Endodermal cell (in vitro differentiated cells): ENCODE data around the gene SERINC2. TPM values are rescaled to one million over a fixed set of nuclear protein-coding genes. Genes with fewer than 3 reads are reported as not detected.

ENCODE experiments used
- DNase-seq: peaks from one replicate; pipeline ENCODE4 v3.0.0-alpha.2; 2017
- H3K27ac ChIP-seq: 2 replicates; pipeline ENCODE4 v1.5.1; 2013; ENCODE audit warnings: mild to moderate bottlenecking, low read depth, low read length, moderate library complexity
- H3K27me3 ChIP-seq: 2 replicates; pipeline ENCODE4 v1.6.1; 2013; ENCODE audit warnings: mild to moderate bottlenecking, low read length, moderate library complexity; ENCODE audit not compliant: insufficient read depth, control insufficient read depth, poor library complexity, severe bottlenecking
- H3K36me3 ChIP-seq: 2 replicates; pipeline ENCODE4 v1.7.0; 2013; ENCODE audit warnings: mild to moderate bottlenecking, low read length, moderate library complexity; ENCODE audit not compliant: control insufficient read depth, insufficient read depth
- H3K4me1 ChIP-seq: one replicate; pipeline ENCODE4 v1.7.0; 2013; ENCODE audit warnings: low read length; ENCODE audit not compliant: control insufficient read depth, insufficient read depth
- H3K4me3 ChIP-seq: 2 replicates; pipeline ENCODE4 v1.5.1; 2013; ENCODE audit warnings: mild to moderate bottlenecking, low read length, moderate library complexity
- H3K9ac ChIP-seq: 2 replicates; pipeline ENCODE4 v1.6.1; 2013; ENCODE audit warnings: mild to moderate bottlenecking, low read length, moderate library complexity; ENCODE audit not compliant: poor library complexity, severe bottlenecking; ENCODE audit errors: extremely low read depth
- H3K9me3 ChIP-seq: 2 replicates; pipeline ENCODE4 v1.6.1; 2013; ENCODE audit warnings: mild to moderate bottlenecking, low read length, moderate library complexity; ENCODE audit not compliant: control insufficient read depth
- H3K27ac Mint-ChIP-seq: 2 replicates; pipeline ENCODE4 v1.8.0; 2020; ENCODE audit warnings: mixed read lengths
- H3K27me3 Mint-ChIP-seq: 2 replicates; pipeline ENCODE4 v1.8.0; 2021; ENCODE audit warnings: mild to moderate bottlenecking, mixed read lengths; ENCODE audit not compliant: insufficient read depth
- H3K36me3 Mint-ChIP-seq: 2 replicates; pipeline ENCODE4 v1.8.0; 2020; ENCODE audit warnings: low read depth, mixed read lengths
- H3K4me1 Mint-ChIP-seq: 2 replicates; pipeline ENCODE4 v1.8.0; 2020; ENCODE audit warnings: mixed read lengths
- H3K4me3 Mint-ChIP-seq: 2 replicates; pipeline ENCODE4 v1.8.0; 2020; ENCODE audit warnings: mild to moderate bottlenecking, moderate library complexity, mixed read lengths
- H3K9me3 Mint-ChIP-seq: 2 replicates; pipeline ENCODE4 v1.8.0; 2020; ENCODE audit warnings: mild to moderate bottlenecking, mixed read lengths
- WGBS, 2 experiments: methylation state at CpG; one replicate each; pipeline versions ENCODE4 v1.1.5 to v1.1.7; 2013; ENCODE audit warnings: missing lambda C conversion rate in 2 of 2, mixed read lengths in 1 of 2; ENCODE audit not compliant: insufficient coverage in 1 of 2, insufficient read length in 1 of 2; 5-methylcytosine and 5-hydroxymethylcytosine counted together
- total RNA-seq, 2 donors: library from RNA; stranded (reverse); fragmentation: NEBNext Ultra II Directional in 1 of 2; extraction: Animal tissue kit (Norgen Biotek cat#: 25700) in 1 of 2; gene quantifications; 2 replicates in 1 of 2; 3 replicates in 1 of 2; pipeline ENCODE4 v1.2.1, GENCODE V29; 2021
- TF ChIP-seq, protein P1 (sequence below): fragments of 200-600 bp; sonication (generic); conservative IDR thresholded peaks from 2 replicates; pipeline ENCODE4 v1.5.0; 2021; ENCODE audit warnings: antibody characterized with exemption, mild to moderate bottlenecking

SERINC2 gene
- total RNA-seq, 2 donors from 2014 or later: 25.9 to 35.1 TPM

DNA sequence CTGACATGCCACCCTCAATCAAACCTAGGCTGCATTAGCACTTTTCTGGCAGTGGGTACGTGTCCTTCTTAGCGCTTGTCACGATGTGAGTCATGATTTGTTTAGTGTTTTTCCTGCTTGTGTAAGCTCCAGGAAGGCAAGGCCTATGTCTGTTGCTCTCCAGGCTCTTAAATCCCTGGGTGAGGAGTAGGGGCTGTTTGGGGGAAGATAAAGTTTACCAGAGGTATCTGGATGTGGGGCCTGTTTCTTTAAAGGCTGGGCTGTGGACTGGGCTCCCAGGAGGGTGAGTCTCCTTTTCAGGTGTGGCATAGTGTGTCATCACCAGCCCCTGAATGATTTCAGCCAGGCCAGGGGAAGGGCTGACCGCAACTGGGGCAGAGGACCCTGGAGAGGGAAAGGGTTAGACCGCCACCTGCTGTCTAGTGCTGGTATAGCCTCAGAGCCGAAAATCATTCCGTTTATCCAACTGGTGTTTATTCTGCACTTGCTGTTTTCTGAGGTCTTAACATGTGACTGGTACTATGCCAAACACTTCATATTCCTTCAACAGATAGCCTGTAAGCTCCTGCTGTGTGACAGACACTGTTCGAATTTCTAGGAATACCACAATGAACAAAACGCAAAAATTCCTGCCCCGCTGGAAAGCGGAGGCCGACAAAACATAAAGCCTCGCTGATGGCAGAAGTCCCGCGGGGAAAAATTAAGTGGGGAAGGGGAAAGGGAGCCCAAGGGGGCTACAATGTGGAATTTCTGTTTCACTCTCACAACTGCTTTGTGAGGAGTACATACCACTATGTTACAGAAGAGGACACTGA, 9.7 kb downstream of the SERINC2 start:
- WGBS, 2 experiments: 56 to 61% methylated on average over 14 to 15 of the region's 15 CpGs

GRCh38 chr1:31423418-31423947, 10.5 kb downstream of the SERINC2 start:
- no peaks in the 10 kb centered on the region for H3K4me1 Mint-ChIP-seq

More for the DNA sequence above, 9.7 kb downstream of the SERINC2 start:
- Mint-ChIP-seq H3K4me1 (no peaks in the 10 kb centered on the region), H3K4me3 (no peak overlapping the region), H3K27me3 (no peaks in the 10 kb centered on the region), H3K27ac (peak overlapping the region; percentile 29), H3K36me3 (peaks cover 7% of the 10 kb centered on the region), H3K9me3 (no peaks in the 10 kb centered on the region)
- Histone ChIP-seq H3K36me3 (no peaks in the 10 kb centered on the region), H3K27me3 (no peaks in the 10 kb centered on the region), H3K4me3 (no peak overlapping the region), H3K9me3 (no peaks in the 10 kb centered on the region), H3K9ac (no peak overlapping the region), H3K27ac (no peak overlapping the region), H3K4me1 (no peaks in the 10 kb centered on the region)
- TF ChIP-seq, protein P1, sequence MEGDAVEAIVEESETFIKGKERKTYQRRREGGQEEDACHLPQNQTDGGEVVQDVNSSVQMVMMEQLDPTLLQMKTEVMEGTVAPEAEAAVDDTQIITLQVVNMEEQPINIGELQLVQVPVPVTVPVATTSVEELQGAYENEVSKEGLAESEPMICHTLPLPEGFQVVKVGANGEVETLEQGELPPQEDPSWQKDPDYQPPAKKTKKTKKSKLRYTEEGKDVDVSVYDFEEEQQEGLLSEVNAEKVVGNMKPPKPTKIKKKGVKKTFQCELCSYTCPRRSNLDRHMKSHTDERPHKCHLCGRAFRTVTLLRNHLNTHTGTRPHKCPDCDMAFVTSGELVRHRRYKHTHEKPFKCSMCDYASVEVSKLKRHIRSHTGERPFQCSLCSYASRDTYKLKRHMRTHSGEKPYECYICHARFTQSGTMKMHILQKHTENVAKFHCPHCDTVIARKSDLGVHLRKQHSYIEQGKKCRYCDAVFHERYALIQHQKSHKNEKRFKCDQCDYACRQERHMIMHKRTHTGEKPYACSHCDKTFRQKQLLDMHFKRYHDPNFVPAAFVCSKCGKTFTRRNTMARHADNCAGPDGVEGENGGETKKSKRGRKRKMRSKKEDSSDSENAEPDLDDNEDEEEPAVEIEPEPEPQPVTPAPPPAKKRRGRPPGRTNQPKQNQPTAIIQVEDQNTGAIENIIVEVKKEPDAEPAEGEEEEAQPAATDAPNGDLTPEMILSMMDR: peak; percentile 93
- peak; percentile 92 for DNase-seq

DNA sequence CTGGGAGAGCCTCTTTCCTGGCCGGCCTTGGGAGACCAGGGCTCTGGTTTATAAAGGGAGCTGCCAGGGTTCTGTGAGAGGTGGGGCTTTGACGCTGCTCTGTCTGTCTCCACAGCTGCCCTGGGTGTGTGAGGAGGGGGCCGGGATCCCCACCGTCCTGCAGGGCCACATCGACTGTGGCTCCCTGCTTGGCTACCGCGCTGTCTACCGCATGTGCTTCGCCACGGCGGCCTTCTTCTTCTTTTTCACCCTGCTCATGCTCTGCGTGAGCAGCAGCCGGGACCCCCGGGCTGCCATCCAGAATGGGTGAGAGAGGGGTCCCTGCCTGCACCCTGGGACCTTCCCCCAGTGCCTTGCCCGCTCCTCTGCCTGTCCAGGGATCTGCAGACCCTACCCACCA, 11.6 kb downstream of the SERINC2 start:
- H3K27me3 Mint-ChIP-seq: no peaks in the 10 kb centered on the region
- Histone ChIP-seq H3K27me3 (no peaks in the 10 kb centered on the region), H3K9me3 (no peaks in the 10 kb centered on the region), H3K9ac (no peak overlapping the region), H3K27ac (no peak overlapping the region), H3K4me1 (no peaks in the 10 kb centered on the region), H3K4me3 (no peak overlapping the region), H3K36me3 (no peaks in the 10 kb centered on the region)
- H3K9me3 Mint-ChIP-seq: no peaks in the 10 kb centered on the region
- H3K4me3 Mint-ChIP-seq: no peak overlapping the region
- 89 to 100% methylated on average over 1 to 15 of the region's 15 CpGs for WGBS, 2 experiments
- TF ChIP-seq, protein P1: no peak
- no peaks in the 10 kb centered on the region for H3K4me1 Mint-ChIP-seq
- no peak for DNase-seq
- H3K27ac Mint-ChIP-seq: no peak overlapping the region
- H3K36me3 Mint-ChIP-seq: peaks cover 18% of the 10 kb centered on the region

More at GRCh38 chr1:31423418-31423947, 10.5 kb downstream of the SERINC2 start:
- Histone ChIP-seq H3K27ac (no peak overlapping the region), H3K4me1 (no peaks in the 10 kb centered on the region), H3K27me3 (no peaks in the 10 kb centered on the region), H3K9me3 (no peaks in the 10 kb centered on the region), H3K9ac (no peak overlapping the region), H3K36me3 (no peaks in the 10 kb centered on the region), H3K4me3 (no peak overlapping the region)
- WGBS, 2 experiments: 92 to 100% methylated on average over 4 to 23 of the region's 23 CpGs
- Mint-ChIP-seq H3K4me3 (no peak overlapping the region), H3K36me3 (peaks cover 11% of the 10 kb centered on the region), H3K27ac (no peak overlapping the region), H3K27me3 (no peaks in the 10 kb centered on the region), H3K9me3 (no peaks in the 10 kb centered on the region)
- no peak for DNase-seq
- TF ChIP-seq, protein P1: no peak
